GM10248 (cell line): Measurements from ENCODE around the gene PSMB2.

Experiments
- CTCF ChIA-PET: fragments of 300-600 bp; sonication (Branson Sonifier 250); formaldehyde crosslinking; extraction: SDS; loops from one replicate; lab custom pipeline; 2021; ENCODE audit warnings: antibody characterized with exemption; lab: Yijun Ruan, JAX
- POLR2A ChIA-PET: fragments of 350-650 bp; sonication (Branson Sonifier 250); formaldehyde crosslinking; extraction: SDS; loops from one replicate; lab custom pipeline; 2020; ENCODE audit warnings: antibody characterized with exemption; lab: Yijun Ruan, JAX
- DNase-seq: peaks from one replicate; pipeline ENCODE4 v3.0.0; 2012; ENCODE audit errors: extremely low spot score
- CTCF ChIP-seq: IDR thresholded peaks from 2 replicates; pipeline ENCODE4 v1.5.1; 2012; ENCODE audit warnings: mild to moderate bottlenecking, low read depth; ENCODE audit errors: extremely low read depth, missing control alignments, control extremely low read depth

Gene PSMB2

DNA sequence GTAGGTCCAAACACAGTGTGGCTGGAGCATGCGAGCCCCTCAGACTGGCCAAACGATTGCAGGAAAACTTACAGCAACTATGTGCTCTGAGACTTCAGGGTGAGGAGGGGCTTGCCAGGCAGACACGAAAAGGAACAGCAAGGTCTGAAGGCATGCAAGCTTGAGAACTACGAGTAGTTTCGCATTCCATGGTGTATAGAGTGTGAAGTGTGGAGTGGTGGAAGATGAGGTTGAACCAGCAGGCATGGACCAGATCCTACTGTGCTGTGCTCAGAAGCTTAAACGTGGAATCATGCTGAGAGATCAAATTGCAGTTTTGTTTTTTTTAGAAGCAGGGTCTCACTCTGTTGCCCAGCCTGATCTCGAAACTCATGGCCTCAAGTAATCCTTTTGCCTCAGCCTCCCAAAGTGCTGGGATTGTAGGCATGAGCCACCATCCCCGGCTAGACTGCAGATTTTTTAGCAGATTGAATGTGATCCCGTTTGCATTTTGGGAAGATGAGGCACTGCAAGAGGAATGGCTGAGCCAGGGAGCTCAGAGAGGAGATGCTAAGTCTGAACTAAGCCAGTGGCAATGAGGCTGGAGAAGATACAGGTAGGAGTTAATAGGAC lies 73.3 kb downstream of the PSMB2 start:
- POLR2A ChIA-PET = no interaction called here
- TF ChIP-seq CTCF = no peak
- no peak for DNase-seq
- CTCF ChIA-PET = interaction anchor here (0.9 to 5.9 kb wide), 25 partner anchors 10 to 369 kb away, joined by 3 to 184 read pairs (median 6); partner anchors contain the start of gene CLSPN

DNA sequence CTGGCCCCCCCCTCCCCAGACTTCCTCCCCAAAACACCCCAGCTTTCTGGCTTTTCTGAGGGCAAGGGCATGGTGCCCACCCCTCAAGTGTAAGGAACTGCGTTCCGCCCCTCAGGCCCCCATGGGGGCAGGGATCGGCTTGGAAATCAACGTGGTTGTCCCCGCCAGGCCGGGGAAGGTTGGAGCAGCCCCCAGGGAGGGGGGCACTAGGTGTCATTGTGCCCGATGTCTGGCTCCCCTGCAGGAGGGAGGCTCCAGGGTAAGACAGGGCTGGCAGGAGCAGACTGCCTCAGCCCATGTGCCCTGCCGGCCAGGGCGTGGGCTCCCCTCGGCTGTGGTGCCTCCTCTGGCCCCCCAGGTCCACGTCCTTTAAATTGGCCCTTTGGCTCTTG lies 75.6 kb downstream of the PSMB2 start:
- ChIA-PET POLR2A (no interaction called here), CTCF (interaction anchor here (1.1 to 5.9 kb wide), 17 partner anchors 16 to 779 kb away, joined by 3 to 184 read pairs (median 5); partner anchors contain the start of genes C1orf216 and CLSPN)
- TF ChIP-seq CTCF = no peak
- DNase-seq = no peak

GRCh38 chr1:35564884-35565741 lies 76.2 kb downstream of the PSMB2 start:
- CTCF ChIA-PET = interaction anchor here (0.6 to 5.9 kb wide), 41 partner anchors 8 to 778 kb away, joined by 3 to 184 read pairs (median 5); partner anchors contain the start of genes C1orf216, CLSPN and TFAP2E
- no peak for DNase-seq
- POLR2A ChIA-PET = no interaction called here
- no peak for TF ChIP-seq CTCF

GRCh38 chr1:35564037-35564883 lies 77.1 kb downstream of the PSMB2 start:
- peak; percentile 83 for TF ChIP-seq CTCF
- ChIA-PET CTCF (interaction anchor here (0.6 to 5.9 kb wide), 42 partner anchors 8 to 778 kb away, joined by 3 to 184 read pairs (median 4); partner anchors contain the start of genes C1orf216, CLSPN and TFAP2E), POLR2A (no interaction called here)
- DNase-seq = peak; percentile 86

DNA sequence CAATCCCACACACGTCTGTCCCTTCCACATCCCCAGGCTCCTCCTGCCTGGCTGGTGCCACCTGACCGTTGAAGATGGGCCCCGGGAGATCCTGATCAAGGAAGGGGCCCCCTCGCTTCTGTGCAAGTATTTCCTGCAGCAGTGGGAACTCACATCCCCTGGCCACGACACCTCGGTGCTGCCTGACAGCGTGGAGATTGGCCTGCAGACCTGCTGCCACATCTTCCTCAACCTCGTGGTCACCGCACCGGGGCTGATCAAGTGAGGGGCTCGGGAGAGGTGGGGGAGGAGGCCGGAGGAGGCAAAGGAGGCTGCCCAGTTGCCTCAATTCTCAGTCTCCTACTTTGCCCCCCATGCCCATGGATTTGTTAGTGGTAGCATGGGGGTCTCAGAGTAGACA lies 78.2 kb downstream of the PSMB2 start:
- no peak for TF ChIP-seq CTCF
- CTCF ChIA-PET = interaction anchor here (1.5 to 3.3 kb wide), 3 partner anchors 112 to 164 kb away, joined by 5 to 27 read pairs (median 7); no protein-coding TSS in a partner anchor
- POLR2A ChIA-PET = no interaction called here
- no peak for DNase-seq
